Colonic mucosa (tissue), 4 donors: ENCODE measurements around the gene GARS1. TPM values are rescaled to one million over a fixed set of nuclear protein-coding genes. Genes with fewer than 3 reads are reported as not detected.
"Not testable (repeated sequence)": the region's sequence is repeated elsewhere in the genome, so short reads cannot be mapped to it uniquely, and the experiment has no call there.

ENCODE experiments used
- DNase-seq: peaks from one replicate; pipeline ENCODE4 v3.0.0-alpha.2; 2020
- H3K27ac ChIP-seq: fragments of 200-600 bp; one replicate; pipeline ENCODE4 v1.8.0; 2021
- H3K27me3 ChIP-seq: fragments of 200-600 bp; one replicate; pipeline ENCODE4 v1.8.0; 2021
- H3K36me3 ChIP-seq: fragments of 200-600 bp; one replicate; pipeline ENCODE4 v1.8.0; 2021
- H3K4me1 ChIP-seq: fragments of 200-600 bp; one replicate; pipeline ENCODE4 v1.8.0; 2021; ENCODE audit warnings: mild to moderate bottlenecking
- H3K4me3 ChIP-seq: fragments of 200-600 bp; one replicate; pipeline ENCODE4 v1.8.0; 2021
- H3K9ac ChIP-seq, 2 donors: one replicate each; pipeline ENCODE4 v1.7.0; 2013; ENCODE audit warnings: control low read depth in 2 of 2, low read depth in 2 of 2, low read length in 2 of 2
- H3K9me3 ChIP-seq: fragments of 200-600 bp; one replicate; pipeline ENCODE4 v1.8.0; 2021
- intact Hi-C: fragments of 100-400 bp; cut with DNase I; formaldehyde crosslinking; loops from one replicate; pipeline ENCODE4 v1.14.1; 2022
- total RNA-seq, 2 donors: library from RNA; stranded (reverse); fragmentation: NEBNext Ultra II Directional in 1 of 2; extraction: Animal tissue kit (Norgen Biotek cat#: 25700) in 1 of 2; gene quantifications; one replicate each; pipeline ENCODE4 v1.2.1, GENCODE V29; 2021
- TF ChIP-seq, protein P1 (sequence below): fragments of 200-600 bp; IDR thresholded peaks from one replicate; pipeline ENCODE4 v1.8.0; 2022; ENCODE audit warnings: antibody characterized with exemption, mild to moderate bottlenecking
- donor health status: healthy.
- donor health status: DM: no; HTN: no; CAD: no.
- donor health status: DM: no; HTN: no; CAD: no.

Gene GARS1
- total RNA-seq, 2 donors from 2014 or later: 90.9 to 144 TPM

DNA sequence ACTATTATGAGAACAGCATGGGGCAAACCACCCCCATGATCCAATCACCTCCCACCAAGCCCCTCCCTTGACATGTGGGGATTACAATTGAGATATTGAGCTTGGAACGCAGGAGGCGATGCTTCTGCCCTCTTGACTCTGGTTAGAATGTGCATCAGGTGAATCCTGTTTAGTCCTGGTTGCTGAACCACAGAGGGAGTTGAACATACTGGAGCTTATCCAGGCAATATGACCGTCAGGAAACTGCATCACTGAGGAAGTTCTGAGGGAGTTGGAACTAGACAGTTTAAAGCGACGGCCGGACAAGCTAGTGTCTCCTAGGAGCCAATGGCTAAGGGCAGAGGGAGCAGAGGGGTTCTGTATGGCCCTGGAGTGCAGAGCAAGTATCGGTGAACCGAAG lies 31.8 kb upstream of the GARS1 start:
- H3K9ac ChIP-seq: no peak overlapping the region
- no peaks in the 10 kb centered on the region for H3K9me3 ChIP-seq
- no peak for DNase-seq
- H3K4me1 ChIP-seq: no peaks in the 10 kb centered on the region
- H3K27ac ChIP-seq: no peak overlapping the region
- TF ChIP-seq, protein P1, sequence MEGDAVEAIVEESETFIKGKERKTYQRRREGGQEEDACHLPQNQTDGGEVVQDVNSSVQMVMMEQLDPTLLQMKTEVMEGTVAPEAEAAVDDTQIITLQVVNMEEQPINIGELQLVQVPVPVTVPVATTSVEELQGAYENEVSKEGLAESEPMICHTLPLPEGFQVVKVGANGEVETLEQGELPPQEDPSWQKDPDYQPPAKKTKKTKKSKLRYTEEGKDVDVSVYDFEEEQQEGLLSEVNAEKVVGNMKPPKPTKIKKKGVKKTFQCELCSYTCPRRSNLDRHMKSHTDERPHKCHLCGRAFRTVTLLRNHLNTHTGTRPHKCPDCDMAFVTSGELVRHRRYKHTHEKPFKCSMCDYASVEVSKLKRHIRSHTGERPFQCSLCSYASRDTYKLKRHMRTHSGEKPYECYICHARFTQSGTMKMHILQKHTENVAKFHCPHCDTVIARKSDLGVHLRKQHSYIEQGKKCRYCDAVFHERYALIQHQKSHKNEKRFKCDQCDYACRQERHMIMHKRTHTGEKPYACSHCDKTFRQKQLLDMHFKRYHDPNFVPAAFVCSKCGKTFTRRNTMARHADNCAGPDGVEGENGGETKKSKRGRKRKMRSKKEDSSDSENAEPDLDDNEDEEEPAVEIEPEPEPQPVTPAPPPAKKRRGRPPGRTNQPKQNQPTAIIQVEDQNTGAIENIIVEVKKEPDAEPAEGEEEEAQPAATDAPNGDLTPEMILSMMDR: no peak
- H3K4me3 ChIP-seq: no peak overlapping the region
- intact Hi-C loops: loop anchor here (5.0 to 10.0 kb wide), 4 partner anchors 51 to 396 kb away; no protein-coding TSS in a partner anchor
- no peaks in the 10 kb centered on the region for H3K36me3 ChIP-seq
- no peaks in the 10 kb centered on the region for H3K27me3 ChIP-seq

DNA sequence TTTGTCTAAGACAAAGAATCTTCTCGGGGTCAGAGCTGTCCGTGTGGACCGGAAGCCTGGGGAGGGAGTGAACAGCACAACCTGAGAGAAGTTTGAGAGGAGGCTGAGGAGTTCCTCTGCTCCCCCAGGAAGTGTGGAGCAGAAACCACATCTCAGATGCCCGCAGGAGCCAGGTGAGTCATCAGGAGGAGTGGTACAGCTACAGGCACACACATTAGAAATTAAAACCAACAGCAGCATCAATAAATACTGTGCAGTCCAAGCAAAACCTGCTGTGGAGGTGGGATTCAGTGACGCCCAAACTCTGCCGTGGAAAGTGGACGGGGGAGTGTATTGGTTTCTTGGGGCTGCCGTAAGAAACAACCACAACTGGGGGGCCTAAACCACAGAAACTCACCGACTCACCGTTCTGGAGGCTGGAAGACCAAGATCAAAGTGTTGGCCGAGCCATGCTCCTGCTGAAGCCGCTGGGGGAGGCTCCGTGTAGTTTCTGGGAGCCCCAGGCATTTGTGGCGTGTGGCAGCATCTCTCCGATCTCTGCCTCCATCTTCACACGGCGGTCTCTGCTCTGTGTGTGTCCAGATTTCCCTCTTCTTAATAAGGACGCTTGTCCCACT lies 31.2 kb upstream of the GARS1 start:
- no peak for DNase-seq
- no peak overlapping the region for H3K4me3 ChIP-seq
- H3K27me3 ChIP-seq: no peaks in the 10 kb centered on the region
- H3K36me3 ChIP-seq: no peaks in the 10 kb centered on the region
- H3K9me3 ChIP-seq: no peaks in the 10 kb centered on the region
- intact Hi-C loops: loop anchor here (5.0 to 10.0 kb wide), 4 partner anchors 51 to 396 kb away; no protein-coding TSS in a partner anchor
- H3K9ac ChIP-seq: no peak overlapping the region
- H3K27ac ChIP-seq: no peak overlapping the region
- TF ChIP-seq, protein P1: no peak
- H3K4me1 ChIP-seq: no peaks in the 10 kb centered on the region

DNA sequence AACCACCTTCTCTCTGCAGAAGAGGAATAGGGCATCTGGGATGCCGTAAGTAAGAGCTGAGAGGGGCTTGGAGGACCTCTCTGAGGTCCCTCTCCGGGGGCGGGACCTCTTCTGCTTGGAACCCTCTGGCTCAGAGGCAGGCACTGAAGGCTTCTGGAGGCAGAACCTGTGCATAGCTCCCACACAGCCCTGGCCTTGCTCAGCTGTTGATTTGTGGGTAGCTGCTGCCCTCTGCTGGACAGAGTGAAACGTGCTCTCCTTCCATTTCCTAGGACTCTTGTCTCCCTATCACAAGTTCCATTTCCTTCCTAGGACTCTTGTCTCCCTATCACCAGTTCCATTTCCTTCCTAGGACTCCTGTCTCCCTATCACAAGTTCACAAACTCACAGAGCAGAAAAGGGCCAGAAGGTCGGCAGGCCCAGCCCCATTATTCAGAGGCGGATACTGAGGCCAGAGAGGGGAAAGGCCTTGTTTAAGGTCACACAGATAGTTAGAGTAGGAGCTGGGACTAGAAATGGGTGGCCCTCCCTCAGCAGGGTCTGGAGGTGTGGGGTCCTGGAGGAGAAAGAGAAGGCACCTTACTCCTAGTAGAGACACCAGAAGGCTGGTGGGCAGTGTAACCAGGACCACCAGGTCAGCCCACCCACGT lies 30.3 kb upstream of the GARS1 start:
- peak; percentile 87 for DNase-seq
- H3K4me3 ChIP-seq: no peak overlapping the region
- no peaks in the 10 kb centered on the region for H3K9me3 ChIP-seq
- H3K9ac ChIP-seq: no peak overlapping the region
- intact Hi-C loops: loop anchor here (5.0 to 10.0 kb wide), 4 partner anchors 52 to 397 kb away; no protein-coding TSS in a partner anchor
- H3K27me3 ChIP-seq: no peaks in the 10 kb centered on the region
- TF ChIP-seq, protein P1: peak; percentile 64
- no peaks in the 10 kb centered on the region for H3K36me3 ChIP-seq
- no peaks in the 10 kb centered on the region for H3K4me1 ChIP-seq
- H3K27ac ChIP-seq: no peak overlapping the region

DNA sequence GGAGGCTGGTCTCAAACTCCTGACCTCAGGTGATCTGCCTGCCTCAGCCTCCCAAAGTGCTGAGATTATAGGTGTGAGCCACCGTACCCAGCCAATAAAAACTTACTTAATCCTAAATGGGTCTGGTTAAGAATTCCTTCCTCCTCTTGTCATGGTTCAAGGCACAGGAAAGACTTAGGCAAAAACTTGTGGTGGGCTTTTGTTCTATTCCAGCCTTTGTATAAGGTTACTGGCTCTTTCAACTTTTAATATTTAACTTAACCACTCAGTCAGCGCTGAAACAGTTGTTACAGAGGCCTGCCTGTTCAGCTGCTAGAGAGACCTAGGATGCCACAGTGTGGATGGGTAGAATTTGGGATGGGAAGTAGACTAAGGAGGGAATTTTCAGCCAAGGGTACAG lies 28.1 kb upstream of the GARS1 start:
- TF ChIP-seq, protein P1: no peak
- H3K27me3 ChIP-seq: no peaks in the 10 kb centered on the region
- no peak overlapping the region for H3K27ac ChIP-seq
- no peak overlapping the region for H3K4me3 ChIP-seq
- no peaks in the 10 kb centered on the region for H3K36me3 ChIP-seq
- intact Hi-C loops: loop anchor here (10.0 kb wide), 1 partner anchor 178 kb away; no protein-coding TSS in a partner anchor
- no peaks in the 10 kb centered on the region for H3K4me1 ChIP-seq
- H3K9me3 ChIP-seq: no peaks in the 10 kb centered on the region
- no peak for DNase-seq
- H3K9ac ChIP-seq: no peak overlapping the region

DNA sequence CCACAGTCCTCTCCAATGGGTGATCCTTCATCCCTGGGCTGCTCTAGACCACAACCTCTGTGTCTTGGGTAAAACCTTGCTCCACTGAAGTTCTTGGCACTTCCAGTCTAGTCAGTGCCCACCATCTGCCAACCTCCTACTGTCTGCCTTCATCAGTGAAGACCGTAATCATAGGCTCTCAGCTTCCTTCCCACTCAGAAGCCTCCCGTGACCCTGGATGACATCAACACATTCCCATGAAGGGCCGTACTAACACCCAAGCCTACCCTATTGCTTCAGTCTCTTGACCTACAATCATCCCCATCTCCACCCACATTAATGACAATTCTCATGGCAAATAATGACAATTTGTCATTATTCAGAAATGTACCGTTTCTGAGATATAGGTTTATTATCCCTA lies 27.6 kb upstream of the GARS1 start:
- intact Hi-C loops: loop anchor here (10.0 kb wide), 1 partner anchor 178 kb away; no protein-coding TSS in a partner anchor
- no peaks in the 10 kb centered on the region for H3K36me3 ChIP-seq
- H3K4me3 ChIP-seq: no peak overlapping the region
- no peak overlapping the region for H3K9ac ChIP-seq
- no peaks in the 10 kb centered on the region for H3K9me3 ChIP-seq
- H3K27me3 ChIP-seq: no peaks in the 10 kb centered on the region
- no peaks in the 10 kb centered on the region for H3K4me1 ChIP-seq
- TF ChIP-seq, protein P1: no peak
- no peak for DNase-seq
- no peak overlapping the region for H3K27ac ChIP-seq

DNA sequence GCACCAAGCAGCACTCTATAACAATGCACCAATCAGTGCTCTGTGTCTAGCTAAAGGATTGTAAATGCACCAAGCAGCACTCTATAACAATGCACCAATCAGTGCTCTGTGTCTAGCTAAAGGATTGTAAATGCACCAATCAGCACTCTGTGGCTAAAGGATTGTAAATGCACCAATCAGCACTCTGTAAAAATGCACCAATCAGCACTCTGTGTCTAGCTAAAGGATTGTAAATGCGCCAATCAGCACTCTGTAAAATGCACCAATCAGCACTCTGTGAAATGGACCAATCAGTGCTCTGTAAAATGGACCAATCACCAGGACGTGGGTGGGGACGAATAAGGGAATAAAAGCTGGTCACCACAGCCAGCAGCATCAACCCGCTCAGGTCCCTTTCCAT lies 24.4 kb upstream of the GARS1 start:
- H3K9me3 ChIP-seq, H3K27ac ChIP-seq, H3K4me3 ChIP-seq, DNase-seq, H3K36me3 ChIP-seq, H3K4me1 ChIP-seq, H3K27me3 ChIP-seq, H3K9ac ChIP-seq, intact Hi-C loops: not testable (repeated sequence)
